Rectal smooth muscle tissue (tissue), 1 donor: ENCODE data around the gene ARHGAP8.

Experiments
- H3K27ac ChIP-seq: one replicate; pipeline ENCODE4 v1.7.0; 2013; ENCODE audit warnings: low read depth, low read length, inconsistent platforms
- H3K27me3 ChIP-seq: one replicate; pipeline ENCODE4 v1.7.0; 2013; ENCODE audit warnings: low read length; ENCODE audit not compliant: control insufficient read depth, insufficient read depth
- H3K36me3 ChIP-seq: one replicate; pipeline ENCODE4 v1.7.0; 2013; ENCODE audit warnings: low read length; ENCODE audit not compliant: control insufficient read depth, insufficient read depth
- H3K4me1 ChIP-seq: one replicate; pipeline ENCODE4 v1.7.0; 2013; ENCODE audit warnings: low read length; ENCODE audit not compliant: control insufficient read depth, insufficient read depth
- H3K4me3 ChIP-seq: one replicate; pipeline ENCODE4 v1.7.0; 2013; ENCODE audit warnings: low read length
- H3K9ac ChIP-seq: one replicate; pipeline ENCODE4 v1.7.0; 2013; ENCODE audit warnings: low read length

The ARHGAP8 gene

GRCh38 chr22:44712962-44713361 lies 39.4 kb upstream of the ARHGAP8 start:
- Histone ChIP-seq H3K36me3 (no peaks in the 10 kb centered on the region), H3K4me1 (no peaks in the 10 kb centered on the region), H3K9ac (no peak overlapping the region), H3K27me3 (no peaks in the 10 kb centered on the region), H3K4me3 (no peak overlapping the region), H3K27ac (no peak overlapping the region)

GRCh38 chr22:44714703-44715350 lies 37.5 kb upstream of the ARHGAP8 start:
- H3K9ac ChIP-seq, result no peak overlapping the region
- H3K36me3 ChIP-seq, result no peaks in the 10 kb centered on the region
- no peaks in the 10 kb centered on the region for H3K4me1 ChIP-seq
- no peak overlapping the region for H3K27ac ChIP-seq
- no peaks in the 10 kb centered on the region for H3K27me3 ChIP-seq
- no peak overlapping the region for H3K4me3 ChIP-seq

- Histone ChIP-seq H3K4me1 (no peaks in the 10 kb centered on the region), H3K4me3 (no peak overlapping the region), H3K9ac (no peak overlapping the region), H3K27me3 (no peaks in the 10 kb centered on the region), H3K36me3 (no peaks in the 10 kb centered on the region), H3K27ac (no peak overlapping the region)
These were observed 34.0 kb upstream of the ARHGAP8 start for GRCh38 chr22:44718418-44718817.

- H3K27ac ChIP-seq, result no peak overlapping the region
- no peak overlapping the region for H3K9ac ChIP-seq
- no peaks in the 10 kb centered on the region for H3K27me3 ChIP-seq
- H3K4me1 ChIP-seq, result no peaks in the 10 kb centered on the region
- H3K4me3 ChIP-seq, result no peak overlapping the region
- H3K36me3 ChIP-seq, result no peaks in the 10 kb centered on the region
These were observed 32.6 kb upstream of the ARHGAP8 start for GRCh38 chr22:44719586-44720368.

- Histone ChIP-seq H3K27me3 (no peaks in the 10 kb centered on the region), H3K9ac (no peak overlapping the region), H3K27ac (no peak overlapping the region), H3K4me3 (no peak overlapping the region), H3K36me3 (no peaks in the 10 kb centered on the region), H3K4me1 (no peaks in the 10 kb centered on the region)
These were observed 31.2 kb upstream of the ARHGAP8 start for GRCh38 chr22:44721213-44721612.

- Histone ChIP-seq H3K36me3 (no peaks in the 10 kb centered on the region), H3K4me1 (no peaks in the 10 kb centered on the region), H3K9ac (no peak overlapping the region), H3K4me3 (no peak overlapping the region), H3K27ac (no peak overlapping the region), H3K27me3 (no peaks in the 10 kb centered on the region)
These were observed 29.8 kb upstream of the ARHGAP8 start for GRCh38 chr22:44722611-44723010.

GRCh38 chr22:44723801-44724200 lies 28.6 kb upstream of the ARHGAP8 start:
- H3K4me3 ChIP-seq, result no peak overlapping the region
- no peaks in the 10 kb centered on the region for H3K4me1 ChIP-seq
- no peak overlapping the region for H3K9ac ChIP-seq
- H3K27me3 ChIP-seq, result no peaks in the 10 kb centered on the region
- H3K36me3 ChIP-seq, result no peaks in the 10 kb centered on the region
- no peak overlapping the region for H3K27ac ChIP-seq

GRCh38 chr22:44724416-44724815 lies 28.0 kb upstream of the ARHGAP8 start:
- Histone ChIP-seq H3K36me3 (no peaks in the 10 kb centered on the region), H3K27ac (no peak overlapping the region), H3K4me3 (no peak overlapping the region), H3K9ac (no peak overlapping the region), H3K4me1 (peaks cover 2% of the 10 kb centered on the region), H3K27me3 (no peaks in the 10 kb centered on the region)

GRCh38 chr22:44724859-44725258 lies 27.5 kb upstream of the ARHGAP8 start:
- H3K4me1 ChIP-seq, result peaks cover 7% of the 10 kb centered on the region
- H3K4me3 ChIP-seq, result no peak overlapping the region
- H3K27me3 ChIP-seq, result no peaks in the 10 kb centered on the region
- no peak overlapping the region for H3K9ac ChIP-seq
- no peak overlapping the region for H3K27ac ChIP-seq
- no peaks in the 10 kb centered on the region for H3K36me3 ChIP-seq

GRCh38 chr22:44726439-44726838 lies 25.9 kb upstream of the ARHGAP8 start:
- Histone ChIP-seq H3K36me3 (no peaks in the 10 kb centered on the region), H3K4me1 (peaks cover 8% of the 10 kb centered on the region), H3K27me3 (peaks cover 2% of the 10 kb centered on the region), H3K4me3 (no peak overlapping the region), H3K9ac (no peak overlapping the region), H3K27ac (no peak overlapping the region)

- peaks cover 2% of the 10 kb centered on the region for H3K27me3 ChIP-seq
- H3K9ac ChIP-seq, result no peak overlapping the region
- no peaks in the 10 kb centered on the region for H3K36me3 ChIP-seq
- H3K27ac ChIP-seq, result no peak overlapping the region
- H3K4me3 ChIP-seq, result no peak overlapping the region
- peaks cover 8% of the 10 kb centered on the region for H3K4me1 ChIP-seq
These were observed 25.2 kb upstream of the ARHGAP8 start for GRCh38 chr22:44727148-44727547.

GRCh38 chr22:44727709-44728108 lies 24.7 kb upstream of the ARHGAP8 start:
- H3K9ac ChIP-seq, result no peak overlapping the region
- no peak overlapping the region for H3K27ac ChIP-seq
- H3K36me3 ChIP-seq, result no peaks in the 10 kb centered on the region
- H3K4me3 ChIP-seq, result no peak overlapping the region
- H3K4me1 ChIP-seq, result peaks cover 8% of the 10 kb centered on the region
- H3K27me3 ChIP-seq, result peaks cover 2% of the 10 kb centered on the region
